IMR-90 (cell line): ENCODE measurements around the gene TVP23A. TPM values are rescaled to one million over a fixed set of nuclear protein-coding genes. Genes with fewer than 3 reads are reported as not detected.

Experiments used
- ATAC-seq: fragments of 200-7000 bp; cut with Tn5 transposase; 2 replicates; pipeline ENCODE4 v1.9.1; 2020; ENCODE audit warnings: low read depth, mild to moderate bottlenecking, moderate library complexity
- BruUV-seq: library from RNA; stranded (reverse); fragments of 400-500 nt; replicated peaks from 2 replicates; lab custom pipeline; 2021; lab: Mats Ljungman, UMichigan
- CTCF ChIA-PET: fragments of 300-600 bp; formaldehyde crosslinking; extraction: SDS; loops from one replicate; lab custom pipeline; 2021; ENCODE audit warnings: antibody characterized with exemption; lab: Yijun Ruan, JAX
- POLR2A ChIA-PET: fragments of 300-600 bp; sonication (Branson Sonifier 250); formaldehyde crosslinking; loops from one replicate; lab custom pipeline; 2022; ENCODE audit warnings: antibody characterized with exemption; ENCODE audit not compliant: unreplicated experiment; lab: Charles Lee
- DNase-seq: peaks from one replicate; pipeline ENCODE4 v3.0.0; 2013
- H2AFZ ChIP-seq: replicated peaks from 2 replicates; pipeline ENCODE3; 2013; ENCODE audit warnings: low read length, mild to moderate bottlenecking; ENCODE audit not compliant: poor library complexity
- H2AK5ac ChIP-seq: 2 replicates; pipeline ENCODE4 v1.6.1; 2013; ENCODE audit warnings: low read depth, low read length, inconsistent platforms
- H2AK9ac ChIP-seq: replicated peaks from 2 replicates; pipeline ENCODE3; 2013; ENCODE audit warnings: mild to moderate bottlenecking, low read depth, low read length, moderate library complexity; ENCODE audit not compliant: poor library complexity
- H2BK120ac ChIP-seq: 2 replicates; pipeline ENCODE4 v1.6.1; 2013; ENCODE audit warnings: low read depth, low read length, inconsistent platforms
- H2BK15ac ChIP-seq: 3 replicates; pipeline ENCODE4 v1.6.1; 2013; ENCODE audit warnings: low read depth, low read length, inconsistent platforms
- H2BK20ac ChIP-seq: 2 replicates; pipeline ENCODE4 v1.6.1; 2013; ENCODE audit warnings: low read depth, mild to moderate bottlenecking, inconsistent platforms, low read length, moderate library complexity
- H2BK5ac ChIP-seq: 2 replicates; pipeline ENCODE4 v1.6.1; 2013; ENCODE audit warnings: mild to moderate bottlenecking, low read depth, low read length, inconsistent platforms; ENCODE audit not compliant: poor library complexity, severe bottlenecking
- H3K14ac ChIP-seq: replicated peaks from 2 replicates; pipeline ENCODE4 v1.6.1; 2013; ENCODE audit warnings: low read depth, low read length, inconsistent platforms
- H3K18ac ChIP-seq: 2 replicates; pipeline ENCODE4 v1.6.1; 2013; ENCODE audit warnings: low read depth, low read length, control low read depth
- H3K23ac ChIP-seq: 2 replicates; pipeline ENCODE4 v1.6.1; 2013; ENCODE audit warnings: low read depth, low read length, inconsistent platforms
- H3K27ac ChIP-seq: 2 replicates; pipeline ENCODE4 v1.5.1; 2013; ENCODE audit warnings: mild to moderate bottlenecking, control low read depth, low read length; ENCODE audit not compliant: insufficient read depth
- H3K27me3 ChIP-seq: 2 replicates; pipeline ENCODE4 v1.6.1; 2013; ENCODE audit warnings: low read length; ENCODE audit not compliant: control insufficient read depth, insufficient read depth
- H3K36me3 ChIP-seq: 2 replicates; pipeline ENCODE4 v1.6.1; 2013; ENCODE audit warnings: low read length, mixed read lengths; ENCODE audit not compliant: control insufficient read depth, insufficient read depth
- H3K4ac ChIP-seq: 2 replicates; pipeline ENCODE4 v1.6.1; 2013; ENCODE audit warnings: low read depth, low read length, inconsistent platforms
- H3K4me1 ChIP-seq: 2 replicates; pipeline ENCODE4 v1.6.1; 2013; ENCODE audit warnings: low read length, mixed read lengths; ENCODE audit not compliant: control insufficient read depth, insufficient read depth
- H3K4me2 ChIP-seq: 2 replicates; pipeline ENCODE4 v1.6.1; 2013; ENCODE audit warnings: low read depth, mild to moderate bottlenecking, control low read depth, low read length, moderate library complexity
- H3K4me3 ChIP-seq: 2 replicates; pipeline ENCODE4 v1.5.1; 2013; ENCODE audit warnings: low read depth, mild to moderate bottlenecking, control low read depth, low read length, moderate library complexity; ENCODE audit not compliant: insufficient read depth
- H3K56ac ChIP-seq: 2 replicates; pipeline ENCODE4 v1.6.1; 2013; ENCODE audit warnings: low read length, inconsistent platforms; ENCODE audit not compliant: insufficient read depth; ENCODE audit errors: extremely low read depth
- H3K79me1 ChIP-seq, 2 experiments: 2 replicates each; pipeline ENCODE4 v1.6.1; 2013; ENCODE audit warnings: low read length in 2 of 2, inconsistent platforms in 1 of 2, low read depth in 1 of 2
- H3K9ac ChIP-seq: 2 replicates; pipeline ENCODE4 v1.6.1; 2013; ENCODE audit warnings: low read depth, low read length, control low read depth
- H3K9me1 ChIP-seq: 2 replicates; pipeline ENCODE4 v1.6.1; 2013; ENCODE audit warnings: low read length, inconsistent platforms; ENCODE audit not compliant: insufficient read depth
- H3K9me3 ChIP-seq: 2 replicates; pipeline ENCODE4 v1.6.1; 2013; ENCODE audit warnings: low read length; ENCODE audit not compliant: control insufficient read depth, insufficient read depth
- H4K20me1 ChIP-seq: 2 replicates; pipeline ENCODE4 v1.6.1; 2013; ENCODE audit warnings: low read length, inconsistent platforms; ENCODE audit not compliant: insufficient read depth
- H4K5ac ChIP-seq: 2 replicates; pipeline ENCODE4 v1.6.1; 2013; ENCODE audit warnings: mild to moderate bottlenecking, low read depth, low read length, control low read depth
- H4K8ac ChIP-seq, 2 experiments: 2 replicates each; pipeline ENCODE4 v1.6.1; 2013; ENCODE audit warnings: low read depth in 2 of 2, low read length in 2 of 2, control low read depth in 1 of 2, inconsistent platforms in 1 of 2
- H4K91ac ChIP-seq: 2 replicates; pipeline ENCODE4 v1.6.1; 2013; ENCODE audit warnings: low read depth, low read length, inconsistent platforms; ENCODE audit not compliant: insufficient read depth
- BHLHE40 ChIP-seq: fragments of 150-350 bp; IDR thresholded peaks from 2 replicates; pipeline ENCODE4 v1.6.1; 2016; ENCODE audit warnings: mild to moderate bottlenecking, low read depth, low read length
- CHD1 ChIP-seq: IDR thresholded peaks from 2 replicates; pipeline ENCODE4 v1.6.1; 2012; ENCODE audit warnings: low read depth, low read length, improper control_type of control experiment
- CTCF ChIP-seq: conservative IDR thresholded peaks from 2 replicates; pipeline ENCODE4 v1.5.1; 2012; ENCODE audit warnings: mild to moderate bottlenecking, low read depth, low read length, improper control_type of control experiment
- FOS ChIP-seq: fragments of 150-350 bp; IDR thresholded peaks from 2 replicates; pipeline ENCODE4 v1.6.1; 2016; ENCODE audit warnings: low read depth, low read length
- MAZ ChIP-seq: IDR thresholded peaks from 2 replicates; pipeline ENCODE4 v1.6.1; 2012; ENCODE audit warnings: low read depth, mild to moderate bottlenecking, low read length, improper control_type of control experiment, moderate library complexity, borderline replicate concordance
- NFE2L2 ChIP-seq: fragments of 150-350 bp; IDR thresholded peaks from 2 replicates; pipeline ENCODE4 v1.6.1; 2016; ENCODE audit warnings: low read depth, mild to moderate bottlenecking, low read length
- RCOR1 ChIP-seq: IDR thresholded peaks from 2 replicates; pipeline ENCODE4 v1.6.1; 2012; ENCODE audit warnings: mild to moderate bottlenecking, low read length, improper control_type of control experiment; ENCODE audit not compliant: insufficient replicate concordance
- RFX5 ChIP-seq: IDR thresholded peaks from 2 replicates; pipeline ENCODE4 v1.8.0; 2012; ENCODE audit warnings: low read depth, mild to moderate bottlenecking, low read length, moderate library complexity
- USF2 ChIP-seq: fragments of 150-350 bp; IDR thresholded peaks from 2 replicates; pipeline ENCODE4 v1.6.1; 2017; ENCODE audit warnings: mild to moderate bottlenecking, antibody characterized with exemption, low read length, low read depth
- WGBS, 2 experiments: methylation state at CpG; one replicate each; pipeline versions ENCODE4 v1.1.5 to v1.1.7; 2013; ENCODE audit warnings: missing lambda C conversion rate in 2 of 2; ENCODE audit not compliant: insufficient read length in 1 of 2; ENCODE audit errors: extremely low coverage in 2 of 2; 5-methylcytosine and 5-hydroxymethylcytosine counted together
- dilution Hi-C: fragments of 300-500 bp; cut with HindIII; formaldehyde crosslinking; loops from one replicate; pipeline ENCODE4 v1.14.3; 2018; ENCODE audit warnings: low sequenced_read_pairs; ENCODE audit not compliant: unreplicated experiment
- in situ Hi-C: fragments of 300-500 bp; cut with MboI; formaldehyde crosslinking; loops from 3 replicates; pipeline ENCODE4 v1.14.3; 2019; ENCODE audit warnings: low sequenced_read_pairs, inconsistent platforms, mixed read lengths
- intact Hi-C: fragments of 100-400 bp; cut with micrococcal nuclease; formaldehyde crosslinking; loops from 2 replicates; pipeline ENCODE4 v1.10.0; 2022
- polyA plus RNA-seq, 3 experiments: library from polyadenylated mRNA; depleted of rRNA; stranded (reverse); fragments of >200 nt; gene quantifications; 2 replicates each; pipeline ENCODE4 v1.2.3, GENCODE V29; 2012; ENCODE audit warnings: low replicate concordance in 1 of 3
- total RNA-seq: library from RNA; depleted of rRNA; stranded (reverse); fragments of >200 nt; gene quantifications from 2 replicates; pipeline ENCODE4 v1.2.3, GENCODE V29; 2012

Gene TVP23A
- total and polyA plus RNA-seq, 2 of the 4 experiments (the other 2 are of a cell fraction), result not detected

- H2BK20ac ChIP-seq, result no peak overlapping the region
- no peak overlapping the region for H3K14ac ChIP-seq
- no peak overlapping the region for H3K27ac ChIP-seq
- no peak overlapping the region for H3K18ac ChIP-seq
- H4K20me1 ChIP-seq, result no peaks in the 10 kb centered on the region
- in situ Hi-C loops (no loop called here), dilution Hi-C loops (no loop called here), intact Hi-C loops (no loop called here)
- no peak overlapping the region for H2AK9ac ChIP-seq
- DNase-seq (no peak), ATAC-seq (no peak)
- H3K4me1 ChIP-seq, result no peaks in the 10 kb centered on the region
- no peaks in the 10 kb centered on the region for H3K36me3 ChIP-seq
- H4K5ac ChIP-seq, result no peak overlapping the region
- no peak overlapping the region for H3K4me2 ChIP-seq
- POLR2A ChIA-PET, result no interaction called here
- H3K23ac ChIP-seq, result no peak overlapping the region
- no TSS peak for BruUV-seq
- CTCF ChIA-PET, result no interaction called here
- no peaks in the 10 kb centered on the region for H3K9me3 ChIP-seq
- TF ChIP-seq CTCF, result no peak
- TF ChIP-seq MAZ, result no peak
- no peak for TF ChIP-seq USF2
- TF ChIP-seq NFE2L2, result no peak
- TF ChIP-seq RCOR1, result no peak
- no peak for TF ChIP-seq RFX5
- TF ChIP-seq CHD1, result no peak
- TF ChIP-seq BHLHE40, result no peak
- no peak for TF ChIP-seq FOS
- H4K8ac ChIP-seq, result no peak overlapping the region
- no peak overlapping the region for H3K9ac ChIP-seq
- no peaks in the 10 kb centered on the region for H3K9me1 ChIP-seq
- no peak overlapping the region for H4K91ac ChIP-seq
- H2AFZ ChIP-seq, result no peak overlapping the region
- no peaks in the 10 kb centered on the region for H3K79me1 ChIP-seq
- H3K27me3 ChIP-seq, result no peaks in the 10 kb centered on the region; the same call in none of the 2 replicates
- H2BK5ac ChIP-seq, result no peak overlapping the region
- no peak overlapping the region for H3K56ac ChIP-seq
- H3K4ac ChIP-seq, result no peak overlapping the region
- no peak overlapping the region for H2BK15ac ChIP-seq
- WGBS, 2 experiments, result no CpG with 5 or more reads among the region's 1 CpG
- H2BK120ac ChIP-seq, result no peak overlapping the region
- H2AK5ac ChIP-seq, result no peak overlapping the region
- H3K4me3 ChIP-seq, result no peak overlapping the region
These were observed 39.6 kb upstream of the TVP23A start for GRCh38 chr16:10858203-10858602.
